ENCODE measurements around the gene TRIO. TPM values are rescaled to one million over a fixed set of nuclear protein-coding genes. Genes with fewer than 3 reads are reported as not detected.
A peak's percentile ranks its signal among the peaks of the same experiment; 100 is the strongest.

Gene TRIO
- total and polyA plus RNA-seq, 2 of the 8 experiments (the other 6 are each of a cell fraction or from before 2014, with no cell fraction given) = 35.1 to 69.1 TPM

DNA sequence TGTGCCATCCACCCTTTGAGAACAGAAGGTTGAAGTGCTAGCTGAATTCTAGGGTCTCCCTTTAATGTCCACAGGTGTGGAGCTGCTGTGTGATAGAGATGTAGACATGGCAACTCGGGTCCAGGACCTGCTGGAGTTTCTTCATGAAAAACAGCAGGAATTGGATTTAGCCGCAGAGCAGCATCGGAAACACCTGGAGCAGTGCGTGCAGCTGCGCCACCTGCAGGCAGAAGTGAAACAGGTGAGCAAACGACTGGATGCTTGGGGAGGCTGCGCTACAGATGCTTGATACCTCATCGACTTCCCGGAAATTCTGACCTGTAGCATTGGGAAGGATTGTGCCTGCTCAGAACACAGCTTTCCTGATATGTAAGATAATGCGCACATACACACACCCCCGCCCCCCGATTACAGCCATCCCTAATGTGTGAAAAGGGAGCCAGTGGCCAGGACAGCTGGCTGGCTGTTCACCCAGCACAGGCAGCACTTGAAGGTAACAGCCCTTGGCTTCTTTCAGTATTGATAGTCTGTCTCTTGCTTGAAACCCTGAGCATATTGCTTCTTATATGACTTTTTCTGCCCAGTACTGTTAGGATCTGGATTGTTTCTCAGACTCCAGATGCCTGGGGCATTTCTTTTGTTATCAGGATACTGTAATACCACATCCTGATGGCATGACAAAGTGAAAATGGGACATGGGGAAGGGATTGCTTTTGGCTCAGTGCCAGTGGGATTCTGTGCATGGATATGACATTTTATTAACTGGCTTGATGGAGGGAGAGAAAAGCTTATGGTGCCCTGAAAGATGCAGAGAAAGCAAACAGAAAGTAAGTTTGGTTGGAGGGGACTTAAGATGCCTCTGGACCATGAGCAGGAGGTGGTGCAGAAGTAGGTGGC lies 221.7 kb downstream of the TRIO start:
- no peak overlapping the region for H3K9ac ChIP-seq (replicated peaks in 1 of 4; ENCODE audit: extremely low read depth in 1 of 4, low read depth in 3 of 4, low read length in 3 of 4)
- H2BK5ac ChIP-seq (ENCODE audit: low read depth, low read length) = no peak overlapping the region
- no peaks in the 10 kb centered on the region for H3K27me3 ChIP-seq (replicated peaks in 1 of 4; ENCODE audit: control insufficient read depth in 3 of 4, extremely low read depth in 1 of 4, insufficient read depth in 3 of 4, low read length in 3 of 4)
- no peak overlapping the region for H3K27ac ChIP-seq (ENCODE audit: low read depth, low read length)
- H3K9me3 ChIP-seq (ENCODE audit: insufficient read depth in 2 of 2, low read depth in 1 of 2, low read length in 1 of 2) = no peaks in the 10 kb centered on the region
- H3K56ac ChIP-seq (replicated peaks; ENCODE audit: insufficient read length, low read depth, low read length) = no peak overlapping the region
- no peak overlapping the region for H2AFZ ChIP-seq (ENCODE audit: low read length)
- no peak overlapping the region for H2AK5ac ChIP-seq (ENCODE audit: low read depth, low read length)
- H3K23ac ChIP-seq (ENCODE audit: insufficient read length) = no peak overlapping the region
- H3K36me3 ChIP-seq (ENCODE audit: control insufficient read depth in 2 of 4, insufficient read depth in 4 of 4, low read length in 3 of 4) = peaks cover 23 to 58% (median 50%) of the 10 kb centered on the region in 4 experiments
- H3K4me3 ChIP-seq (ENCODE audit: extremely low read depth in 1 of 4, insufficient read depth in 2 of 4, low read depth in 3 of 4, low read length in 4 of 4) = no peak overlapping the region
- DNase-seq (ENCODE audit: low read depth in 1 of 2, low spot score in 2 of 2) = peak; percentile 44 to 86
- H4K20me1 ChIP-seq (replicated peaks in 1 of 2; ENCODE audit: control insufficient read depth in 1 of 2, insufficient read depth in 2 of 2, low read length in 2 of 2) = peaks cover 2 to 3% of the 10 kb centered on the region in 2 experiments
- H3K4me1 ChIP-seq (replicated peaks in 1 of 4; ENCODE audit: control insufficient read depth in 3 of 4, insufficient read depth in 4 of 4, low read length in 3 of 4) = peaks cover 0 to 2% (median 0%) of the 10 kb centered on the region in 4 experiments; a peak in 1 of 7 replicates
- WGBS, 2 experiments (ENCODE audit: extremely low coverage in 1 of 2, insufficient coverage in 1 of 2, insufficient read length in 1 of 2, insufficient replicate concordance in 2 of 2, low coverage in 1 of 2, low lambda C conversion rate in 2 of 2, missing lambda C conversion rate in 1 of 2) = 56% methylated on average over 12 of the region's 12 CpGs; no CpG with 5 or more reads in 1 of the 2 experiments
- ChIA-PET POLR2A (ENCODE audit: partially characterized antibody) (no interaction called here), CTCF (ENCODE audit: partially characterized antibody) (interaction anchor here (0.7 to 15.3 kb wide), 30 partner anchors 8 to 892 kb away, joined by 3 to 155 read pairs (median 4); no protein-coding TSS in a partner anchor)
- no peak overlapping the region for H2BK15ac ChIP-seq (ENCODE audit: low read length)
- H3K79me1 ChIP-seq (ENCODE audit: low read depth, low read length) = no peaks in the 10 kb centered on the region
- no peak overlapping the region for H2BK120ac ChIP-seq (replicated peaks; ENCODE audit: low read depth, low read length)
- H3K14ac ChIP-seq (ENCODE audit: insufficient read length) = no peak overlapping the region
- H3K23me2 ChIP-seq (ENCODE audit: low read depth, low read length) = no peaks in the 10 kb centered on the region
- no peak for FAIRE-seq
- H2BK12ac ChIP-seq (ENCODE audit: low read depth, low read length) = no peak overlapping the region
- H4K91ac ChIP-seq (replicated peaks; ENCODE audit: insufficient read length, low read length) = no peak overlapping the region
- H3K79me2 ChIP-seq (ENCODE audit: control insufficient read depth in 1 of 2, insufficient read depth in 2 of 2, low read length in 2 of 2) = no peaks in the 10 kb centered on the region
- H4K5ac ChIP-seq (ENCODE audit: insufficient read length, low read depth, low read length) = no peak overlapping the region
- H3K4ac ChIP-seq (replicated peaks; ENCODE audit: insufficient read length, low read depth, low read length) = no peak overlapping the region
- H2BK20ac ChIP-seq (ENCODE audit: low read length) = no peak overlapping the region
- H3K4me2 ChIP-seq (ENCODE audit: insufficient read depth in 1 of 2, low read depth in 2 of 2, low read length in 2 of 2) = no peak overlapping the region
- no peak overlapping the region for H3K18ac ChIP-seq (ENCODE audit: extremely low read depth, low read length)
- H4K8ac ChIP-seq (ENCODE audit: extremely low read depth, insufficient read depth, low read length) = no peak overlapping the region
- TF ChIP-seq POLR2A (IDR thresholded peaks at IDR 0.05; ENCODE audit: control extremely low read depth in 1 of 2, low read depth in 2 of 2, low read length in 2 of 2) (no peak), FOSL1 (IDR thresholded peaks at IDR 0.05; ENCODE audit: insufficient read depth, low read depth, low read length) (no peak), TCF12 (IDR thresholded peaks at IDR 0.05; ENCODE audit: low read depth, low read length) (peak; percentile 93), RAD21 (IDR thresholded peaks at IDR 0.05 in 1 of 2, conservative IDR thresholded peaks at IDR 0.05 in 1 of 2; ENCODE audit: low read depth in 2 of 2, low read length in 2 of 2) (peak; percentile 74 to 76), SP4 (IDR thresholded peaks at IDR 0.05; ENCODE audit: low read length) (no peak), BACH1 (IDR thresholded peaks at IDR 0.05; ENCODE audit: low read length) (no peak)
- TF ChIP-seq, protein P1, sequence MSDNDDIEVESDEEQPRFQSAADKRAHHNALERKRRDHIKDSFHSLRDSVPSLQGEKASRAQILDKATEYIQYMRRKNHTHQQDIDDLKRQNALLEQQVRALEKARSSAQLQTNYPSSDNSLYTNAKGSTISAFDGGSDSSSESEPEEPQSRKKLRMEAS (IDR thresholded peaks at IDR 0.05) = 0 out of 2 replicates have a peak, but pooled peaks have one; percentile 13
- TF ChIP-seq, protein P2, sequence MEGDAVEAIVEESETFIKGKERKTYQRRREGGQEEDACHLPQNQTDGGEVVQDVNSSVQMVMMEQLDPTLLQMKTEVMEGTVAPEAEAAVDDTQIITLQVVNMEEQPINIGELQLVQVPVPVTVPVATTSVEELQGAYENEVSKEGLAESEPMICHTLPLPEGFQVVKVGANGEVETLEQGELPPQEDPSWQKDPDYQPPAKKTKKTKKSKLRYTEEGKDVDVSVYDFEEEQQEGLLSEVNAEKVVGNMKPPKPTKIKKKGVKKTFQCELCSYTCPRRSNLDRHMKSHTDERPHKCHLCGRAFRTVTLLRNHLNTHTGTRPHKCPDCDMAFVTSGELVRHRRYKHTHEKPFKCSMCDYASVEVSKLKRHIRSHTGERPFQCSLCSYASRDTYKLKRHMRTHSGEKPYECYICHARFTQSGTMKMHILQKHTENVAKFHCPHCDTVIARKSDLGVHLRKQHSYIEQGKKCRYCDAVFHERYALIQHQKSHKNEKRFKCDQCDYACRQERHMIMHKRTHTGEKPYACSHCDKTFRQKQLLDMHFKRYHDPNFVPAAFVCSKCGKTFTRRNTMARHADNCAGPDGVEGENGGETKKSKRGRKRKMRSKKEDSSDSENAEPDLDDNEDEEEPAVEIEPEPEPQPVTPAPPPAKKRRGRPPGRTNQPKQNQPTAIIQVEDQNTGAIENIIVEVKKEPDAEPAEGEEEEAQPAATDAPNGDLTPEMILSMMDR (IDR thresholded peaks at IDR 0.05; ENCODE audit: control extremely low read depth in 1 of 3, insufficient read depth in 1 of 3, low read depth in 1 of 3, low read length in 3 of 3) = peak; percentile 85 to 98 (median 97)
